ENCODE data around the gene BCAS3. TPM values are rescaled to one million over a fixed set of nuclear protein-coding genes. Genes with fewer than 3 reads are reported as not detected.

The BCAS3 gene
- total RNA-seq, 1 experiment from 2014 or later: 26.3 TPM

DNA sequence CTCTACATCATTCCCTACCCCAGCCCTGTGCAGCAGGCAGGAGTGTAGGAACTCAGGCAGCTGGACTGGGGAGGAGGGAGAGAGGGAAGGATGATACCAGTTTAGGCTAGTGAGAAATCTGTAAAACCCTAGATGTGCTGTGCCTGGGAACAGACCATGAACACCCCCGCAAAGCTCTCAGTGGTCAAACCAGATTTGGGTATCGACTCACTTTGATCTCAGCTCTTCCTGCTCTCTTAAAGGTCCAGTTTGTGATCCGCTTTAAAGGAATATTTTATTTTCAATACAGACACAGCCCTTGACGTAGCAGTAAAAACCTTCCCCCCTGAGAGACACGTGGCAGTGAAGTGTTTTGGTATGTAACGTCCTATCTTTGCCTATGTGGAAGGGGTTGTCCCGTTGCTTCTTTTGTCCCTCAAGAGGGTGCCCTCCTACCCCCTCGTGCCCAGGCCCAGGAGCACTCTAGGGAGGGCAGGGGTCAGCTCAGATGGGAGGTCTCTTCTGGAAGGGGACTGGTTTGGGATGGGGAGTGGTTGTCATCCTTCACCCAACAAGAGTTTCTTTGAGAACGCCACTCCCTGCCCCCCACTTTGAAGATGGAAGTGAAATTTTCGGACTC, 702.7 kb downstream of the BCAS3 start:
- Histone ChIP-seq H3K9ac (ENCODE audit: low read length) (no peak overlapping the region), H3K9me3 (ENCODE audit: control insufficient read depth in 1 of 2, insufficient read depth in 1 of 2, low read depth in 1 of 2, low read length in 2 of 2) (no peaks in the 10 kb centered on the region), H3K27ac (ENCODE audit: low read depth, low read length) (no peak overlapping the region), H3K27me3 (ENCODE audit: insufficient read depth, low read length) (no peaks in the 10 kb centered on the region), H3K36me3 (ENCODE audit: control insufficient read depth in 1 of 2, insufficient read depth in 2 of 2, low read length in 2 of 2) (no peaks in the 10 kb centered on the region), H3K4me1 (ENCODE audit: control insufficient read depth in 1 of 2, insufficient read depth in 2 of 2, low read length in 2 of 2) (no peaks in the 10 kb centered on the region), H3K4me3 (replicated peaks in 1 of 2; ENCODE audit: low read depth in 1 of 2, low read length in 2 of 2) (no peak overlapping the region), H3K9me2 (ENCODE audit: insufficient read depth) (no peaks in the 10 kb centered on the region), H3K79me2 (ENCODE audit: insufficient read depth, low read length) (no peaks in the 10 kb centered on the region), H2AFZ (ENCODE audit: low read depth, low read length, poor library complexity, severe bottlenecking) (no peak overlapping the region), H3K4me2 (ENCODE audit: low read length) (no peak overlapping the region), H4K20me1 (ENCODE audit: insufficient read depth) (no peaks in the 10 kb centered on the region)
- no TSS peak for BruUV-seq (replicated peaks)
- ChIA-PET POLR2A (no interaction called here), CTCF (no interaction called here), RAD21 (ENCODE audit: low non-redundant PET in 1 of 2, low total read pairs in 2 of 2, uncharacterized antibody in 2 of 2, unreplicated experiment in 2 of 2) (no interaction called here)
- DNase-seq (ENCODE audit: low read depth, low spot score) (no peak), ATAC-seq (no peak)
- intact Hi-C loops (cut with micrococcal nuclease): no loop called here
- TF ChIP-seq SRF (IDR thresholded peaks at IDR 0.05; ENCODE audit: low read depth) (no peak), EGR1 (IDR thresholded peaks at IDR 0.05; ENCODE audit: low read depth) (no peak), ZFX (IDR thresholded peaks at IDR 0.05) (no peak), CBX3 (IDR thresholded peaks at IDR 0.05; ENCODE audit: low read depth) (no peak), EZH2 (IDR thresholded peaks at IDR 0.05) (no peak), CTCF (IDR thresholded peaks at IDR 0.05 in 2 of 3, conservative IDR thresholded peaks at IDR 0.05 in 1 of 3; ENCODE audit: borderline replicate concordance in 1 of 3, insufficient read depth in 1 of 3, low read depth in 2 of 3, low read length in 2 of 3) (no peak), FOSL1 (IDR thresholded peaks at IDR 0.05; ENCODE audit: low read depth) (no peak), YY1 (IDR thresholded peaks at IDR 0.05; ENCODE audit: extremely low read depth, insufficient replicate concordance, low read depth, low read length) (no peak), REST (IDR thresholded peaks at IDR 0.05; ENCODE audit: low read depth) (no peak), TCF7L2 (IDR thresholded peaks at IDR 0.05; ENCODE audit: borderline replicate concordance, extremely low read depth, insufficient read depth, insufficient read length) (no peak), EZH2phosphoT487 (IDR thresholded peaks at IDR 0.05; ENCODE audit: borderline replicate concordance) (no peak), ELF1 (IDR thresholded peaks at IDR 0.05; ENCODE audit: borderline replicate concordance, low read depth) (no peak), ZBTB33 (IDR thresholded peaks at IDR 0.05; ENCODE audit: extremely low read depth, insufficient replicate concordance, low read length) (no peak), POLR2A (IDR thresholded peaks at IDR 0.05; ENCODE audit: borderline replicate concordance, extremely low read depth, insufficient read depth, insufficient read length) (no peak), JUND (IDR thresholded peaks at IDR 0.05) (no peak), SIN3A (IDR thresholded peaks at IDR 0.05; ENCODE audit: low read depth) (no peak), RAD21 (IDR thresholded peaks at IDR 0.05; ENCODE audit: low read depth) (no peak), ZNF274 (IDR thresholded peaks at IDR 0.05; ENCODE audit: low read depth, low read length) (no peak)
- TF ChIP-seq, protein P1, sequence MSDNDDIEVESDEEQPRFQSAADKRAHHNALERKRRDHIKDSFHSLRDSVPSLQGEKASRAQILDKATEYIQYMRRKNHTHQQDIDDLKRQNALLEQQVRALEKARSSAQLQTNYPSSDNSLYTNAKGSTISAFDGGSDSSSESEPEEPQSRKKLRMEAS (IDR thresholded peaks at IDR 0.05): no peak
- TF ChIP-seq, protein P2, sequence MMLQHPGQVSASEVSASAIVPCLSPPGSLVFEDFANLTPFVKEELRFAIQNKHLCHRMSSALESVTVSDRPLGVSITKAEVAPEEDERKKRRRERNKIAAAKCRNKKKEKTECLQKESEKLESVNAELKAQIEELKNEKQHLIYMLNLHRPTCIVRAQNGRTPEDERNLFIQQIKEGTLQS (IDR thresholded peaks at IDR 0.05): no peak

Data from HCT116 (cell line).